OCI-M2 (cell line): ENCODE data around the gene SLC35B2.
"Not testable (repeated sequence)": the region's sequence is repeated elsewhere in the genome, so short reads cannot be mapped to it uniquely, and the experiment has no call there.

Experiments used
- DNase-seq: peaks from one replicate; lab custom pipeline; 2025; ENCODE audit not compliant: unreplicated experiment; lab: John Stamatoyannopoulos, UW

SLC35B2 gene

DNA sequence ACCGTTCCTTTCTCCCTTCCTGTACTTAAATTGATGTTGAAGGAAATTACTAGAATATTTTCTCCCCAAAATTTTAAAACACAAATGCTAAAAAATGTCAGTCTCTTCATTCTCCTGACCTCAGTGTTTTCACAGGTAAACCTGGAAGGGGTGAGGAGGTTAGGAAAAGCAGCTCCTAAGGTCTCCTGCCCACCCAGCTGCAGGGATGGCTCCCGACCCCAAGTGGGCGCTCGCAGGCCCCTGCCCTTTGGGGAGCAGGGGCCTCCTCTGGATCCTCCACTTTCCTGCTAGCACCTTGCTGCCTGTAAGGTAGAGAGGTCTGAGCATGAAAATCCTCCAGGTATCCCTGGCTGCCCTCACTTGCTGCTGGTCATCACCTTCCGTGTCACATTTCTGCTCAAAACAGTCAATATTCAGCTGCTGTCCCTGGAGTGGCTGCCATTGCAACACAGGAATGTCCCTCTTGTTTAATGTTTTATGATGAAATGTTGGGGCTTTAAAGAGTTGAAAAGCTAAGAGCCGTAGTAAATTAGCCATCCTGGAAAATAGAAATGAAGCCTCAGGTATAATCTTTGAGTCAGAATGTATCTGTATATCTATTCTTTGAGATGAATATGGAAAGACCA, 21.3 kb downstream of the SLC35B2 start:
- no peak for DNase-seq

DNA sequence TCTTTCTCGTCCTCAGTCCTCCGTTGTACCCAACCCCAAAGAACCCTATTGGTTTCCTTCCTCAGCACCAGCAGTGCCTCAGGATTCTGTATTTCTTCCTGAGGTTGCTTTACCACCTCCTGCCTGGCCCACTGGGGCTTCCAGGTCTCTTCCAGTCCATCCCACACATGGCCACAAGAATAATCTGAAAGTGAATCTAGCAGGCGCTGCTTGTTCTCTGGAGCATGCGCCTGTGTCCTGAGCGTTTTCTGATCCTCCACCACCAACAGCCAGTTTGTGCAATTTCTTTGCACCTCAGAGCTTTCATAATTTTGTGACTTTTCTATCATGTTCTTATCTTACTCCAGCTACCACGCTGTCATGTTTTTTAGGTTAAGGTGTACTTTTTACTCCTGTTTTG, 22.1 kb downstream of the SLC35B2 start:
- no peak for DNase-seq

DNA sequence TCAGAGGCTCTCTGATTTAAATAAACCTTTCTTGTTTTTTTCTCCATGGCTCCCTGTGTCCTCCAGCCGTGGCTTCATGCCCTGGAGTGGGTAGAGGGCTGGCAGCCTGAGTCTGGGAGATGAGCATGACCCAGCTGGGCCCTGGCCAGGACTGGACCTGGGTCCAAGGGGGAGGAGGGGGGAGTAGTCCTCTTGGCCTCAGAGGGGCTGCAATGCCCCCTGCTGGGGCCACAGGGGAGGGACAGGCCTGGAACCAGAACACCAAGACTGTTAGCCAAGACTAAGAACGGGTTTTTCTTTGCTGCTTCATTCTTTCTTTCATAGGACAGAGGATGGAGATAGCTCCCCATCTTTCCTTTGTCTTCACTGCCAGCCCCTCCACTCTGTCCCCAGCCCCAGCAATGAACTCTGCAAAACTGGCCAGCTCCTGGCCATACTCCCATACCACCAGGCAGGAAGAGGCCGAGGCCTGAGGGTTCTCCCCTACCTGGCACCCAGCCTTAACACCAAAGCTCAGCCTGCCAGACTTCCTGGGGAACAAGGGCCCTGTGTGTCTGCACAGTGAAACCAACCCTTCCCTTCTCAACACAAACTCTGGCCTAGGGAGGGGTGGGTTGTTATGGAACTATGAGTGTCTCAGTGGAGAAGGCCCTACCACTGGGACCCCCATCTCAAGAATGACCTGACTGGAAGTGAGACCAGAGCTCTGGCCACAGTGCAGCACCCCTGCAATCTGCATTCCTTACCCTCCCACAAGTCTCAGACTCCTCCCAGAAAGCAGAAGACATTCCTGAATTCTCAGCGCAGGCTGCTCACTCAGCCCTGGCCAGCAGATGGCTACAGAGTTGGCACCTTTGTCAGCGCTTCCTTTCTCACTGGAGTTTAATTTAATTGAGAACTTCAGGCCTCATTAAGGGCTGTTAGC, 23.0 kb downstream of the SLC35B2 start:
- DNase-seq = no peak

DNA sequence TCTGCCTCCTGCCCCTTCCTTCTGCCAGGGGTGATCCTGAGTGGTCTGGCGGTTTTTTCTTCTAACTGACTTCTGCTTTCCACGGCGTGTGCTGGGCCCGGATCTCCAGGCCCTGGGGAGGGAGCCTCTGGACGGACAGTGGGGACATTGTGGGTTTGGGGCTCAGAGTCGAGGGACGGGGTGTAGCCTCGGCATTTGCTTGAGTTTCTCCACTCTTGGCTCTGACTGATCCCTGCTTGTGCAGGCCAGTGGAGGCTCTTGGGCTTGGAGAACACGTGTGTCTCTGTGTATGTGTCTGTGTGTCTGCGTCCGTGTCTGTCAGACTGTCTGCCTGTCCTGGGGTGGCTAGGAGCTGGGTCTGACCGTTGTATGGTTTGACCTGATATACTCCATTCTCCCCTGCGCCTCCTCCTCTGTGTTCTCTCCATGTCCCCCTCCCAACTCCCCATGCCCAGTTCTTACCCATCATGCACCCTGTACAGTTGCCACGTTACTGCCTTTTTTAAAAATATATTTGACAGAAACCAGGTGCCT, 23.7 kb downstream of the SLC35B2 start:
- no peak for DNase-seq

DNA sequence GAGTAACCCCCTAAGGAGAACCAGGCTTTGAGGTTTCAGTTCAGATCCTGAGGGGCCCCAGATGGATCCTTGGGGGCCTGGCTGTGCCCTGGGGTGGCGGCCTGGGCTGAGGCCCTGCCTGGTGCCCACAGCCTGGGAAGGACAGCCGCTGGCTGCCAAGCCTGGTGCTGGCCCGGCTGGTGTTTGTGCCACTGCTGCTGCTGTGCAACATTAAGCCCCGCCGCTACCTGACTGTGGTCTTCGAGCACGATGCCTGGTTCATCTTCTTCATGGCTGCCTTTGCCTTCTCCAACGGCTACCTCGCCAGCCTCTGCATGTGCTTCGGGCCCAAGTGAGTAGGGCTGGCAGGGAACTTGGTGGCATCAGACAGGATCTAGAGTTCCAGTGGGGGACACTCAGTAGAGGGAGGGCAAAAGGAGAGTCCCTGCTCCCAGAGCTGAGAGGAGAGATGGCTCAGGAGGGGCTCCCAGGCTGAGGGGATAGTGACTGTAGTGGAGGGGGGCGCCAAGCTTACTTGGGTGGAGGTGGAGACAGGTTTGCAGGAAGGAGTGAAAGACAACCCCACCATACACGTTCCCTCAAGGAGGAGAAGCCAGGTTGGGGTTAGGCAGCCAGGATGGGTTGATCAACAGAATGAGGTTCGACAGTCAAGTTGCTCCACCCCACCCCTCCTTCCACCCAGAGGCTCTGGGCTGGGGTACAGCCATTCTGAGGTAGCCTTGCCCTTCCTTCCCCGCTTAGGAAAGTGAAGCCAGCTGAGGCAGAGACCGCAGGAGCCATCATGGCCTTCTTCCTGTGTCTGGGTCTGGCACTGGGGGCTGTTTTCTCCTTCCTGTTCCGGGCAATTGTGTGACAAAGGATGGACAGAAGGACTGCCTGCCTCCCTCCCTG, 24.4 kb downstream of the SLC35B2 start:
- no peak for DNase-seq

DNA sequence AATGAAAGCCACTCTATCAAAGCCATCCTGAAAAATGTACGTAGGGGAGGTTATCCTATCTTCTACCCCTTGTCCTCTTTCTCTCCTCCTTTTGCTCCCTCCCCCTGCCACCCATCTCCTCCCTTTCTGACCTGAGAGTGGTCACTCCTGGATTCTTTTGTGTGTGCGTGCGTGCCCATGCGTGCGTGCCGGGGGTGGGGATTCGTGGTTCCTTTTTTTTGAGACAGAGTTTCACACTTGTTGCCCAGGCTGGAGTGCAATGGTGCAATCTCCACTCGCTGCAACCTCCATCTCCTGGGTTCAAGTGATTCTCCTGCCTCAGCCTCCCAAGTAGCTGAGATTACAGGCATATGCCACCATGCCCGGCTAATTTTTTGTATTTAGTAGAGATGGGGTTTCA, 25.9 kb downstream of the SLC35B2 start:
- DNase-seq = not testable (repeated sequence)

DNA sequence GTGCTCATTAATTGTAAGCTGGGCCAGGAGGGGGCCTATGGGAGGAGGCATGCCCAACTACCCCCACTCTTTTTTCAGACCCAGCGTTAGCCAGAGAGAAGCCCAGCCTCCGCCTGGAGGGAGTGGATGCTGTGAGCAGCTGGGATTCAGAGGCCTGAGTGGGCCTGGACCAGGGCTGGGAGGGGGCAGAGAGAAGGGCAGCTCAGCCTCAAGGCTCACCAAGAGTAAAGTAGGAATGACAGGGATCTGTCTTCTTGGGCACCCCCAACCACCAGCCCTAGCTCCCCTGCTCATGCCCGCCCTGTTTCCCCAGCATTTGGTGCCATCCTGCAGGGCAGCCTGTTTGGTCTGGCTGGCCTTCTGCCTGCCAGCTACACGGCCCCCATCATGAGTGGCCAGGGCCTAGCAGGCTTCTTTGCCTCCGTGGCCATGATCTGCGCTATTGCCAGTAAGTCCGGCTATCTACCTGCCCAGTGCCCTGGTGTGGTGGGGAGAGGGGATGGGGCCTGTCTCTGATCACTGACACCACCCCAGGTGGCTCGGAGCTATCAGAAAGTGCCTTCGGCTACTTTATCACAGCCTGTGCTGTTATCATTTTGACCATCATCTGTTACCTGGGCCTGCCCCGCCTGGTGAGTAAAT, 27.2 kb downstream of the SLC35B2 start:
- DNase-seq = no peak

DNA sequence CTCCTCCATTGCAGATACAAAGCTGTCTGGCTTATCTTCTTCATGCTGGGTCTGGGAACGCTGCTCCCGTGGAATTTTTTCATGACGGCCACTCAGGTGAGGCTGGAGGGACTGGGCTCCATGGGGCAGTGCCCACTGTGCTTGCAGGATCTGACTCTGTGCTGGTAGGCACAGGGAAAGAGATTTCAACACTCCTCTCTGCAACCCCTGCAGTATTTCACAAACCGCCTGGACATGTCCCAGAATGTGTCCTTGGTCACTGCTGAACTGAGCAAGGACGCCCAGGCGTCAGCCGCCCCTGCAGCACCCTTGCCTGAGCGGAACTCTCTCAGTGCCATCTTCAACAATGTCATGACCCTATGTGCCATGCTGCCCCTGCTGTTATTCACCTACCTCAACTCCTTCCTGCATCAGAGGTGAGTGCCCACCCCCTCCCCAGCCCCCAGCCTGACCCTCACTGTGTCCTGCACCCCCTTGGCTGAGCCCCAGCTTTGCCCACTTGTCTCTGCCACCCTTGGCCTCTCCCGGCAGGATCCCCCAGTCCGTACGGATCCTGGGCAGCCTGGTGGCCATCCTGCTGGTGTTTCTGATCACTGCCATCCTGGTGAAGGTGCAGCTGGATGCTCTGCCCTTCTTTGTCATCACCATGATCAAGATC, 27.8 kb downstream of the SLC35B2 start:
- no peak for DNase-seq

DNA sequence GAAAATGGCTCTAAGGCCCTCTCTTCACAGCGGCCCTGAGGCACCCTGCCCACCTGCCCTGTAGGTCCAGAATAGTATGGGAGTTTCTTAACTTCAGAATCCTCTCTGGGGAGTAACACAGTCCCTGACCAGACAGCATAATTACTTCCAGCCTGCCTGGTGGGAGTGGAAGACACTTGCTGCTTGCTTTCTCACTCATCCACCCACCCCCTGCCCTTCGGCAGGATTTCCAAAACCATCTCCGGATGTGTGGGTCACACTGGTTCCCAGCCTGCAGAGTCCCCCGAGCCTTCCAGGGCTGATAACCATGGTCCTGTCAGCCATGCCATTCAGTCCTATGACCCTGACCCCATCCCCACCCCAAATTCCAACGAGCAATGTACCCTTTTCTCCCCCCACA, 28.5 kb downstream of the SLC35B2 start:
- no peak for DNase-seq

DNA sequence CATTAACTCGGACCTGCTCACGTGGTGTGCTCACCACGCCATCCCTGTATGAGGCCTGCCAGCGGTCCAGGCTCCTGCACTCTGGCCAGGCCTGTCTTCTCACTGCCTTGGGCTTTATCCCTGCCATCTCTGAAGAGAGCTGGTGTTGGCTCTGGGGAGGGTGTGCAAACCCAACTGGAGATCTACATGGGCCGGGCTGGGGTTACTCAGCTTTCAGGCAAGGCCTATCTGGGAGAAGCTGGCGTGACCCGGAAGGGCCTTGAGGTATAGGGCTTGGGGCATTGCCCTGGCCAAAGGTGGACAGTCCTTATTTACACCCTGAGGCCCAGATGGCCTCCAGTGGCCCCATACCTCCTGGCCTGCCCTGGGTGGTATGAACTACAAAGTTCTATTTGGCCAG, 28.9 kb downstream of the SLC35B2 start:
- no peak for DNase-seq

DNA sequence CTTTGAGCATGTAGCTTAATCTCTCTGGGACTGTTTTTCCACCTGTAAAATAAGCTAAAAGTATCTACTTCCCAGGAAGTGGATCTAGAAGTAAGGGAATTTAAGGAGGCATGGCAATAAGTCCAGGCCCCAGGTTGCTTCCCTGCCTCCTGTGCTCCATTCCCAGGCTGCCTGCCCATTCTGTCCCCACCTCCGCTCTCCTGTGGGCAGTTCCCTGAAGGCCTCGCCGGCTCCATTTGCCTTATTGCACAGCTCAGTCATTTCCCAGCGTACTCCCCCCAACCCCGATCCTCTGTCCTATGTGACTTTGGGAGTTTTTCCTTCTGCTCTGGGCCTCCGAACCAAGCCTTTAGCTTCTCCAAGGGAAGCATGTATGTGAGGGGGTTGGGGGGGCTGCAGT, 29.3 kb downstream of the SLC35B2 start:
- DNase-seq = no peak

DNA sequence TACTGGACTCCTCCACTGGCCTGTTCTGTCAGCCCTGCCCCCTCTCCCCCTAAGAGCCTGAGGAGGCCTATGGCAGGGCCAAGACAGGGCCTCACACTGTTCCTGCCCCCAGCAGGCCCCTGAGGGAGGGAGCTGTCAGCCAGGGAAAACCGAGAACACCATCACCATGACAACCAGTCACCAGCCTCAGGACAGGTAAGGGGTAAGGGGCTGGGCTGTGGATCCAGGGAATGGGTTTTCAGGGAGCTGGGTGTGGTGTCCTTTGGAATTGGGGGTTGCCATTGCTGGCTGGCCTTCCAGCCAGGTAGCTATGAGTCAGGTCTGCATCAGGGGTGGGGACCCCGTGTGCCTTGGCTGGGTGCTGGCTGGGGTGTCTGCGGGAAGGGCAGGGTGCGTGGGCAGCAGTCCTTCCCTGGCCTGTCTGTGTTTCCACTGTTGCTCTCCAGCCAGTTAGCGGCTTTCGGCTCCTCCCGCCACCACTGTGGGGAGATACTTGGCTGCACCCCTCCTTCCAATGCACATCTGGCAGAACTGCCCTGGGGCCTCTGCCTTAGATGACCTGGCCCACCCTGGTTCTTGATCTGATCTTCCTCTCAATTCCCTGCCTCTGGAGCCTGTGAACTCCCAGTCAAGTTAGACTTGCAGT, 30.1 kb downstream of the SLC35B2 start:
- DNase-seq = no peak

DNA sequence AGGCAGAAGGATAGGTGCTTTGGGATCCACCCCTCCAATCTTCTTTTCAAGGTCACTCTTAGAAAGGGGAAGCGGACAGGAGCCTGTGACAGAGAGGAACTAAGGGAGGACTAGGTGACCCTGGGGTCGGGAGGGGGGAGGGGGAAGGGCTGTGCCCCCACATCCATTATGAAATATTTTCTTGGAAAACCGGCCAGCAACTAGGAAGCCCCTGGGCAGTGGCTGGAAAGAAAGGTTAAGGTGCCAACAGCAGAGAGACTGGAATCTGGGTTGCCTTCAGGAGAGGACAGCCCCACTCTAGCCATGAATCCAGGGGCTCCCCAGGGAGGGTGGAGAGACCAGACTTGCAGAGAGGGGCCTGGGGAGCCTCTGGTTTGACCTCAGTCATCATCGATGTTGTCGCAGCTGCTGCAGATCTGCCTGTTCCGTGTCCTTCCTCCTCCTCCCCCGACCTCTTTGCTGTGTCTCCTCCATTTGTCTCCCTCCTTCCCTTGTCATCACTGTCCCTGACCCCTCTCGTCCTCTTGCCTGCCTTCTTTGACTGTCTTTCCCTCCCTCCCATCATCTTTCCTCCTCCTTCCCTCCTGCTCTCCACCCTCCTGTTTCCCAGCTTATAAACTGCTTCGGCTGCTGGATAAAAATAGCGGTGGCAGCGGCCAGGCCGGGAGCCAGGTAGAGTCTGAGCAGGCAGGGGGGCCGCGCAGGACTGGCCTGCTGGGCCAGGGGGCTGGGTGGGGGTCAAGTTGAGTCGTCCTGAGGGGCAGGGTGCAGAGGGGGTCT, 30.8 kb downstream of the SLC35B2 start:
- DNase-seq = no peak

DNA sequence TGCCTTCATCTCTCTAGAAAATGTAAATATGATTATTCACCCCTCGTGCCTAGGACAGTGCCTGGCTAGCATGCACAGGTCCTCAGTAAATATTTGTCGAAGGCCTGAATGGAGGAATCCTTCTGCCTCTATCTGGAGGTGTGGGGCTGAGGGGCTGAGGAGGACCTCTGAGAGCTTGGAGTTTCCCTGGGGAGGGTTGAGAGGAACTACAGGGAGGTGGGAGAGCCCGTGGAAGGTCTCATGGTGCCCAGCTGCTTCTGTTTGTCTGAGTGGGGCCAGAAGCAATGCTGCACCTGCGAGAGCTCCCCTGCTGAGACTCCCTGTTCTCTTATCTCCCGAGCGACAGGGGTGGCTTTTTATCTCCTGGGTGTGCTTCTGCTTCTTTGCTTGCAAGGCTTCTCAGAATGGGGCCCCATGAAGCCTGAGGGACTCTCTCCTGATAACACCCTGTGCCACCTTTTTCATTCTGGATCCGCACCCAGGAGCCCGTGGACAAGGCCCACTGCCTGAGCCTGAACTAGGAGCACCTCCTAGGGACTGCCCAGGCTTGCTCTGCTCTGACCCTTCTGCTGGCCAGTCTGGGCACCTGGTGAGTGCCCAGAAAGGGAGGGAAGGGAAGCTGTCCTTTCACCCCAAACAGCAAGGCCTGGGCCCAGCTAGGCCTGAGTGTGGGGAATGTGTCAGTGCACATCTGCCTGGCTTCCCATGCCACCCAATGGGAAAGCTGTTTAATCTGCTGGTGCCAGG, 31.6 kb downstream of the SLC35B2 start:
- DNase-seq = no peak

DNA sequence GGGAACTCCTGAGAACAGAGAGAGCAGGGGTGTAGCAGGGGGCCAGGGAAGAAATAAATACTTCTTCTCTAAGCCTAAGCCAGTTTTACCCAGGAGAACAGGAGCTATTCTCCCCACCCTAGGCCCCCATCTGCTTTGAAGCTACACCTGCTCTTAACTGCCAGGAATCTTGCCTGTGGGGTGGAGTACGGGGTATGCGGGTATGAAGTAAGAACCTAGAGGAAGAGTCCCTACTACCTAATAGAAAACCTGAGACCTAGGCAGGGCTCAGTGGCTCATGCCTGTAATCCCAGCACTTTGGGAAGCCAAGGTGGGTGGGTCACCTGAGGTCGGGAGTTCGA, 32.4 kb downstream of the SLC35B2 start:
- DNase-seq = no peak

DNA sequence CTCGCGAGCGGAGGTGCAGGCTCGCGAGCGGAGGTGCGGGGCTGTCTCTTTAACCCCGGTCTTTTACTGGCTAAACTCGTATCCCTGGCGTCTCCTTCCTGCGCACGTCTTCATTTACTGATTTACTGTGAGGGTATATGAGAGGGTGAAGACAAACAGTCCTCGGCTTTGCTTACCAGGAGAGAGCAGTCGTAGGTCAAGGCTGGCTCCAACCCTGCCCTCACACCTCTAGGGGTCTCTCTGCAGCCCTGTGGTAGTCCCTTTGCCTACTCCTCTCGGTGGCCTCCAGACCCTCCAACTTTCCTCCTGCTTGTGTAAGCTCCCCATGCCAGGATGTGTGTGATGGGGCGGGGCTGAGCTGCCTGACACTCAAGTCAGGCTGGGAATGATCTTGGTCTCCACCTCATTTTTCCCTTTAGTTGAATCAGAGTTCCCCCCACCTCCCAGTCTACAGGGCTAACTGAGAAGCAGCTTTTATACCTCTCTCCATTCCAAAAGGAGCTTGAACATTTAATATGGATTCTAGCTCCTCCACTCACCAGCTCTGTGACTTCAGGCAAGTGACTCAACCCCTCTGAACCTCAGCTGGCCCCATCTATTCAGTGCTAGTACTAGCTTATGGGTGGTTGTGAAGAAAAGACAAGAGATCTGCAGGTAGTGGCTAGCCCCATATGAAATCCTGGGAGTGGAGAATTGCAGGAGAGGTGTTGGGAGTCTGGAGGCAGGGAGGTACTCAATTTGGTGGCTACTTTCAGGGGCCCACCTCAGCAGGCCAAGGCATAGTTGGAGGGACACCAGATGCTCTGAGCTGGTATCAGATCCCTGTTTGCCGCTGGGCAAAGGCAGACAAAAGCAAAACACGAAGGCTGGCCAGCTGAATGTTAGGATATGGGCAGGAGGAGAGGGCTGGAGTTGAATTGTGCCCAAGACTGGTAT, 33.0 kb downstream of the SLC35B2 start:
- DNase-seq = no peak

DNA sequence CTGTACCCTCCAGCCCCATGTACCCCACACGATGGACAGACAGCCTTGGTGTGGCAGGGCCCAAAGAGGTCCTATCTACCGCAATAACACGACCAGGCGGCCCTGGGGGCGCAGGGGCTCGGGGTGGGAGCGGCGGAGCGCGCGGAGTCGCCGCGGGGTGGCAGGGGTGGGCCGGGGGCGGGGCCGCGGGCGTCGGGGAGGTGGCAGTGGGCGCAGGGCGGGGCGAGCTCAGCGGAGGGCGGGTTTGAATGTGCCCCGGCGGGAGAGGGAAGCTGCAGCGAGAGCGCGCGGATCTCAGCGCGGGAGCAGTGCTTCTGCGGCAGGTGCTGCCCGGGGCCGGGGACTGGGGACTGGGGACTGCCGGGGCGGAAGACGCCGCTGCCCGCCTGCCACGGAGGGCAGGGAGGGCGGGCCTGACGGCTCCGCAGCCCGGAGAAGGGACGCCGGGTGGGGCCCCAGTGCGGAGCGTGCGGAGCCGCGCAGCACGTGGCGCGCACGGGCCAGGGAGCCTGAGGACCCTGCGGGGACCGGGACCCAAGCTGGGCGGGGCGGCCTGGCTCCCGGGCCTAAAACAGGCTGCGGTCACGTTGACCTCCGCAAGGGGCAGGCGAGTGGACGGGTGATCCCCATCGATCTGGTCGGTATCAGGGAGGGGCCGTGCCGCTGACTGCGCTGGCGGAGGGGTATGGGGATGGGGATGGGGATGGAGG, 33.9 kb downstream of the SLC35B2 start, which contains the start of gene SLC29A1:
Gene SLC29A1, plus strand, starts transcription at position 277 of the 710 bp plus-strand sequence. CDS start 3,719 bp downstream, outside the sequence.
- no peak for DNase-seq
